Posterior cingulate gyrus (tissue), 11 donors: ENCODE measurements around the gene DUSP14.
"Not testable (repeated sequence)": the region's sequence is repeated elsewhere in the genome, so short reads cannot be mapped to it uniquely, and the experiment has no call there.

Experiments used
- DNase-seq, 10 donors: peaks; one replicate each; pipeline versions ENCODE4 v3.0.0 to v3.0.0-alpha.2; 2020 to 2021; ENCODE audit warnings: mixed read lengths in 3 of 10
- intact Hi-C: fragments of 100-400 bp; cut with DNase I; formaldehyde crosslinking; loops from one replicate; pipeline ENCODE4 v1.15.1; 2023

DUSP14 gene

DNA sequence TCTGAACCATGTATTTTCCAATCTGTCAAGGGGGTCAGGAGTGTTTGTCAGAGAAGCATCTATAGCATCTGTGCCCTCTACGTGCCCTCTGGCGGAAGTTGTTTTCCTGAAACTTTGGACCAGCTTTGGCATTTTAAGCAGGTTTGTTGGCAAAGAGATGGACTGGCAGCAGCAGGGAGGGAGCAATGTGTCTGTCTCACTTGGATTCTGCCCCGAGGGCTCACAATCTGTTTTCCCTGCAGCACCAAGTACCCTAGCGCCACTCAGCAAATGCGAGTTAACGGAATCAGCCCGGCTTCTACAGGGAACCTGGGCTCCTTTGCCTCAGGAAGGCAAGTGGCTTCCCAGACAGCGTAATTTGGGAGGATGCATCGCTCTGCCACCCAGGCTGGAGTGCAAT is 17.4 kb downstream of the DUSP14 start:
- DNase-seq = peak in 4 of 10 donors; percentile 29 to 89 (median 37)
- intact Hi-C loops = no loop called here

DNA sequence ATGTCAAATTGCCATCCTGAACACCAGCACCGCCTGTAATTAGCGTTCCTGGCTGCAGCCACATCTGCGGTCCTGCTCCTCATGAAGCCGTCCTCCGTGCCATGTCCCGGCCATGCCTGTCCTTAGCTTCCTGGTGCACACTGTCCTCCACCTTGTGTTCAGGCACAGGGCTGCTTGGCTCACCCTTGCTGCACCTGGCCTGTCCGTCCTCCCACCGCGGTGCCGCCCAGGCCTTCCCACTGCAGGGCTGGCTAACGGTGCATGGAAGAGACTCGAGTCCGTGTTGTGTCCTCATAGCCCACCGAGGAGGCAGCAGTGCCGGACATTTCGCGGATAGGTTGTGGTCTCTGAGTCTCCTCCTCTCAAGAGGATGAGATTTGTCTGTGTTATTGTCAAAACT is 20.4 kb downstream of the DUSP14 start:
- intact Hi-C loops = no loop called here
- no peak for DNase-seq

- intact Hi-C loops, DNase-seq: not testable (repeated sequence)
These were observed 22.0 kb downstream of the DUSP14 start for GRCh38 chr17:37511642-37512041.

GRCh38 chr17:37512442-37513068 is 22.9 kb downstream of the DUSP14 start:
- intact Hi-C loops = no loop called here
- peak in 1 of 10 donors; percentile 72 for DNase-seq

- intact Hi-C loops = no loop called here
- no peak for DNase-seq
These were observed 24.0 kb downstream of the DUSP14 start for GRCh38 chr17:37513711-37514110.

GRCh38 chr17:37516127-37516571 is 26.5 kb downstream of the DUSP14 start:
- DNase-seq = no peak

GRCh38 chr17:37517881-37518280 is 28.2 kb downstream of the DUSP14 start:
- intact Hi-C loops = no loop called here
- peak in 1 of 10 donors; percentile 25 for DNase-seq

More at GRCh38 chr17:37516127-37516571, 26.5 kb downstream of the DUSP14 start:
- intact Hi-C loops = no loop called here

- peak in 1 of 10 donors; percentile 74 for DNase-seq
- intact Hi-C loops = no loop called here
These were observed 29.1 kb downstream of the DUSP14 start for GRCh38 chr17:37518826-37519225.

GRCh38 chr17:37519251-37519985 is 29.7 kb downstream of the DUSP14 start:
- intact Hi-C loops = no loop called here
- peak in 1 of 10 donors; percentile 12 for DNase-seq

DNA sequence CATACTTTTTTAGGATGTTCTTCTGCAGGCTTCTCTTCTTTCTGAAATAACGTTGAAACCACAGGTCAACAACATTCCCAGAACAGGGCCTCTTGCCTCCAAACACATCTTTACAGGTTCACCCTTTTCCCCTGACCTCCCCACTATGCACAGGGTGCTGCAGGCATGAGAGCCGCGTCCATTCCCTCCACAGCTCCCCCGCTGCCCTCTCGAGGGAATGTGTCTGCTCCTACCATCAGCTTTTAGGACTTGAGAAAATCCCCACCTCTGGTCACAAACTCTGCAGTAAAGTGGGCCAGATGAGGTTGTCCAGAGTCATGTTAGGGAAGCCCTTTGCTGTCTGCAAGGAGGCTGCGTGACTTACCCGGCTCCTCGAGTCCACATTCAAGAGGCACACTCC is 30.5 kb downstream of the DUSP14 start:
- intact Hi-C loops = no loop called here
- peak in 1 of 10 donors; percentile 24 for DNase-seq

- intact Hi-C loops = no loop called here
- no peak for DNase-seq
These were observed 32.1 kb downstream of the DUSP14 start for GRCh38 chr17:37521821-37522220.

DNA sequence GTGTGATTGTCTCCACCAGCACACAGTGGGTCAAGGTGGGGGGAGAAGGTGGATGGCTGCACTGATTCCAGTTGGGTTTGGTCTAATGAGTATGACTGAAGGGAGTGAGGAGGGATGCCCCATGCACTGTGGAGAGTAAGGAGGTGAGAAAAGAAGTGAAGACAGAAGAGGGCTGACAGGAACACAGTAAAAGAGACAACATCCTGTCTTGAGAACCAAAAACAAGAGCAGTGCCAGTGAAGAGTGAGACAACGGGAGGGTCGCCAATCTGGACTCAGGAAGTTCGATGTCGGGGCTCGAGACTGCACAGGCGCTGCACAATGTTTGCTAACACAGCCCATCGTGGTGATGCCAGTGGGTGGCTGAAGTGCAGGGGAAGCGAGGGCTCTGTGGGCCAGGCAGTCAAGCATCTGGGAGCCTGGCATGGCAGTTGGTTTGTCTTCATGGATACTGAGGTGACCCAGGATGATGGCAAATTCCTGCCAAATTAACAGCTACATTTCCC is 34.1 kb downstream of the DUSP14 start:
- DNase-seq = no peak
- intact Hi-C loops = no loop called here

GRCh38 chr17:37527249-37527851 is 37.7 kb downstream of the DUSP14 start:
- DNase-seq = no peak
- intact Hi-C loops = no loop called here

- DNase-seq = no peak
- intact Hi-C loops = no loop called here
These were observed 40.7 kb downstream of the DUSP14 start for GRCh38 chr17:37530420-37530819.

GRCh38 chr17:37532756-37533155 is 43.1 kb downstream of the DUSP14 start:
- intact Hi-C loops = no loop called here
- DNase-seq = no peak

DNA sequence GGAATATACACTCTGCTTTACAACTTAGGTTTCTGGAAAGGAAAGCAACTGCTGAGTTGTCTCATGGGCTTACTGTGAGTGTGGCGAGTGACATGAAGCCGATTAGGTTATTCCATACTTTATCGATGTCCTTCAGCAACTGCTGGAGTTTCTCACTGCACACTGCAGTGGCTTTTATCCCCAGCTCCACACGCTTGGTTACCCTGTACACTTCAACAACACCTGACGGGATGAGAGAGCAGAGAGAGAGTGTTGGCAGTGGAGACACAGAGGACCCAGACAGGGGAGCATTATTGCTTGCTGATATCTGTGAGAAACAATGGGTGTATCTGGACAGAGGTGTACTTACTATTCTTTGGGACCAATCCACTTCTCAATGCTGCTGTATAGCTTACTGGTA is 46.2 kb downstream of the DUSP14 start:
- intact Hi-C loops = no loop called here

GRCh38 chr17:37538981-37539659 is 49.4 kb downstream of the DUSP14 start:
- no peak for DNase-seq
- intact Hi-C loops = no loop called here

More for the DNA sequence above, 46.2 kb downstream of the DUSP14 start:
- no peak for DNase-seq

DNA sequence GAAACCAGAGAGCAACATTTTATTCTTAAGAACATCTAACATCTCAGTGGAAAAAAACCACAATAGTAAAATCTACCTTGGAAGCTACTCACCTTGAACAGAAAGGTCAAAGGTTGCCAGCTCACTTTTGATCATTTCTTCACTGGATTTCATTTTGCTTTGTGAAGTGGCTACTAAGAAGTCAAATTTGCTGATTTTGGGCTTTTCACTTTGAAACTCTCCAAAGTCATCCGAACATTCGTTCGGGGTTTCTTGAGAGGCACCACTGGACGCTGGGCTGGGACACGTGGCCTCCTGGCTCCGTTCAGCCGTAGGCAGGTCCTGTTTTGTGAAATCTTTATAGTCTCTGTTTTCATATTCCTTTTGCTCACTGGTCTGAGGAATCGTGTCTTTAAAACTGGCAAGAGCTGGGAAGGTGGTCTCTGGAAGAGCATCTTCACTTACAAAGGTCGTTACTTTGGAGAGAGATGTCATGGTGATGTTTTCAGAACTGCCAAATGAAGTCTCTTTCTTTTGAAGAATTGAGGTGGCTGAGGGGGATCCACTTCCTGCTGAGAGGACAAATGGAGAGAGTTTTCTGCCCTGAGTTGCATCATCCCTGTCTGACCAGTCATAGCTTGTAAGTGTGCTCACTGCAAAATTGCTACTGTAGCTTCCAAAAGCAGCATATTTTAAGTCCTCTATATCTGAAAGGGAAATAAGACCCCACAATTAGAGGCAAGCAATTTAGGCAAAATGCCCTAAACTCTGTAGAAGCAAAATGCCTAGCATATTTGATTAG is 52.4 kb downstream of the DUSP14 start:
- intact Hi-C loops = no loop called here
- DNase-seq = no peak

- no peak for DNase-seq
- intact Hi-C loops = no loop called here
These were observed 54.0 kb downstream of the DUSP14 start for GRCh38 chr17:37543637-37544052.

DNA sequence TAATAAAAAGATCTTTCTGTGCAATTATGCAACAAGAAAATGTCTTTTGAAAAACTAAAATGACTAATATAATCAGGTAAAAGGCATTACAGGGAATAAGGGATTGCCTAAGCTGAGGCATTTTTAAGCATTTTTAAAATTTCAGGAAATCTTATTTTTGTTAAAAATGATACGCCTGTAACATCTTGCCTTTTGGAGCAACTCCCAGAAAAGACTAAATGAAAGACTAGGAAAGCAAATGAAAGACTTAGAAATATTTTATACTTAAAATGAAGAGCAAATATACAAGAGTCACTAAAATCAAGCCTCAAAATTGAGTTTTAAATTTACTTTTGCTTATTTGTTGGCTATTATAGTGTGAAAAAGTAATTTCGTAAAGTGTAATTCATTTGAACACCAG is 55.8 kb downstream of the DUSP14 start:
- intact Hi-C loops = no loop called here
- DNase-seq = no peak
